HG02885 (cell line): Measurements from ENCODE around the gene ADARB2.
A peak's percentile ranks its signal among the peaks of the same experiment; 100 is the strongest.

Experiments
- ATAC-seq: cut with Tn5 transposase; IDR thresholded peaks from one replicate; pipeline ENCODE4 v1.9.1; 2021; ENCODE audit warnings: mild to moderate bottlenecking; ENCODE audit not compliant: unreplicated experiment, poor library complexity

ADARB2 gene

GRCh38 chr10:1177936-1178335 lies 559.4 kb downstream of the ADARB2 start:
- ATAC-seq, result no peak

- ATAC-seq, result no peak
These were observed 561.3 kb downstream of the ADARB2 start for GRCh38 chr10:1175956-1176565.

- no peak for ATAC-seq
These were observed 563.3 kb downstream of the ADARB2 start for GRCh38 chr10:1174022-1174421.

GRCh38 chr10:1173091-1173490 lies 564.2 kb downstream of the ADARB2 start:
- no peak for ATAC-seq

GRCh38 chr10:1172256-1172984 lies 564.9 kb downstream of the ADARB2 start:
- no peak for ATAC-seq

- ATAC-seq, result no peak
These were observed 565.7 kb downstream of the ADARB2 start for GRCh38 chr10:1171586-1171985.

- no peak for ATAC-seq
These were observed 566.1 kb downstream of the ADARB2 start for GRCh38 chr10:1171182-1171581.

- ATAC-seq, result no peak
These were observed 566.5 kb downstream of the ADARB2 start for GRCh38 chr10:1170867-1171180.

GRCh38 chr10:1169981-1170866 lies 567.1 kb downstream of the ADARB2 start:
- no peak for ATAC-seq

- ATAC-seq, result no peak
These were observed 568.0 kb downstream of the ADARB2 start for GRCh38 chr10:1169186-1169885.

GRCh38 chr10:1168763-1169162 lies 568.6 kb downstream of the ADARB2 start:
- no peak for ATAC-seq

GRCh38 chr10:1166828-1167275 lies 570.5 kb downstream of the ADARB2 start:
- no peak for ATAC-seq

GRCh38 chr10:1166101-1166827 lies 571.1 kb downstream of the ADARB2 start:
- ATAC-seq, result no peak

GRCh38 chr10:1163831-1164230 lies 573.5 kb downstream of the ADARB2 start:
- ATAC-seq, result no peak

- no peak for ATAC-seq
These were observed 574.1 kb downstream of the ADARB2 start for GRCh38 chr10:1163204-1163660.

GRCh38 chr10:1162481-1163203 lies 574.7 kb downstream of the ADARB2 start:
- ATAC-seq, result no peak

GRCh38 chr10:1161315-1161673 lies 576.0 kb downstream of the ADARB2 start:
- ATAC-seq, result peak; percentile 82

GRCh38 chr10:1160561-1161314 lies 576.6 kb downstream of the ADARB2 start:
- peak; percentile 34 for ATAC-seq
